Tibial nerve (tissue), 4 donors: ENCODE measurements around the gene PSMD13. TPM values are rescaled to one million over a fixed set of nuclear protein-coding genes. Genes with fewer than 3 reads are reported as not detected.
A peak's percentile ranks its signal among the peaks of the same experiment; 100 is the strongest.

Experiments used
- DNase-seq, 2 donors: peaks; one replicate each; pipeline ENCODE4 v3.0.0-alpha.2; 2019; ENCODE audit warnings: low spot score in 2 of 2
- H3K27ac ChIP-seq, 4 donors: fragments of 200-600 bp; sonication (generic) in 3 of 4; one replicate each; pipeline ENCODE4 v1.5.1; 2017 to 2019; ENCODE audit warnings: mild to moderate bottlenecking in 1 of 4
- H3K27me3 ChIP-seq, 2 donors: fragments of 200-600 bp; sonication (generic) in 1 of 2; one replicate each; pipeline versions ENCODE4 v1.5.1 to v1.6.0; 2017 to 2019
- H3K36me3 ChIP-seq, 3 donors: fragments of 200-600 bp; sonication (generic); one replicate each; pipeline ENCODE4 v1.5.1; 2018 to 2019
- H3K4me1 ChIP-seq, 4 donors: fragments of 200-600 bp; sonication (generic) in 3 of 4; one replicate each; pipeline ENCODE4 v1.5.1; 2017 to 2019
- H3K4me3 ChIP-seq, 4 donors: fragments of 200-600 bp; sonication (generic) in 3 of 4; one replicate each; pipeline ENCODE4 v1.5.1; 2017 to 2019; ENCODE audit warnings: mild to moderate bottlenecking in 1 of 4, moderate library complexity in 1 of 4
- H3K9me3 ChIP-seq, 4 donors: fragments of 200-600 bp; sonication (generic) in 3 of 4; one replicate each; pipeline ENCODE4 v1.5.1; 2017 to 2019
- EP300 ChIP-seq, 2 donors: sonication (generic); formaldehyde crosslinking; IDR thresholded peaks; one replicate each; pipeline ENCODE4 v1.6.1; 2017; ENCODE audit warnings: antibody characterized with exemption in 2 of 2, mild to moderate bottlenecking in 1 of 2
- POLR2A ChIP-seq, 2 donors: fragments of 450-650 bp; IDR thresholded peaks; one replicate each; pipeline ENCODE4 v1.6.1; 2017; ENCODE audit warnings: antibody characterized with exemption in 2 of 2, mild to moderate bottlenecking in 2 of 2, moderate library complexity in 2 of 2
- WGBS, 2 donors: methylation state at CpG; one replicate each; pipeline ENCODE4 v1.1.5; 2018; 5-methylcytosine and 5-hydroxymethylcytosine counted together
- total RNA-seq, 4 donors: library from RNA; depleted of rRNA; stranded (reverse); fragments of >200 nt; gene quantifications; one replicate each; pipeline ENCODE4 v1.1.0, GENCODE V29; 2016
- TF ChIP-seq, protein P1 (sequence below), 5 experiments: fragments of 200-600 bp in 3 of 5; fragments of 450-650 bp in 2 of 5; sonication (generic) in 3 of 5; IDR thresholded peaks; one replicate each; pipeline ENCODE4 v1.5.1; 2016 to 2019; ENCODE audit warnings: antibody characterized with exemption in 5 of 5, mild to moderate bottlenecking in 3 of 5, moderate library complexity in 2 of 5

The PSMD13 gene
- total RNA-seq, 4 donors from 2014 or later: 72.0 to 136 (median 120) TPM

DNA sequence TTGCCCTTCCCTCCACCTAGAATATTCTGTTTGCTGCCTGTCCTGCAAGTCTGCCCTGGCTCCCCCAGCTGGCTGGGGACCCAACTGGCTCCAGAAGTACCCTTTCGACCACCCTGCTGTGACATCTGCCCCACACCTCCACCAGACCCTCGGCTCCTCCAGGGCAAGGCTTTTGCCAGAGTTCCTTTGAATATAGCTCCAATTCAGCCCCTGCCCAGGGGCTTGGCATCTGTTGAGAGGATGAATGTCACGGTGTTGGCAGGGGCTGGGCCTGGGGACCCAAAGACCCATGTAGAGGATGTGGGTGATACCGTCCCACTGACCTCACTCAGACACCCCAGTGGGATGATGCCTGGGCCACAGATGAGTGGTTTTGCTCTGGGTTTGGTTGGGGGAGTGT lies 45.4 kb downstream of the PSMD13 start:
- Histone ChIP-seq H3K4me3 (no peak overlapping the region), H3K36me3 (no peaks in the 10 kb centered on the region), H3K4me1 (peaks cover 0 to 30% (median 24%) of the 10 kb centered on the region in 4 donors), H3K9me3 (no peaks in the 10 kb centered on the region), H3K27ac (peak overlapping the region in 1 of 4 donors; percentile 10), H3K27me3 (peaks cover 4 to 81% of the 10 kb centered on the region in 2 donors)
- WGBS, 2 donors: 60 to 61% methylated on average over 4 of the region's 4 CpGs
- TF ChIP-seq, protein P1, sequence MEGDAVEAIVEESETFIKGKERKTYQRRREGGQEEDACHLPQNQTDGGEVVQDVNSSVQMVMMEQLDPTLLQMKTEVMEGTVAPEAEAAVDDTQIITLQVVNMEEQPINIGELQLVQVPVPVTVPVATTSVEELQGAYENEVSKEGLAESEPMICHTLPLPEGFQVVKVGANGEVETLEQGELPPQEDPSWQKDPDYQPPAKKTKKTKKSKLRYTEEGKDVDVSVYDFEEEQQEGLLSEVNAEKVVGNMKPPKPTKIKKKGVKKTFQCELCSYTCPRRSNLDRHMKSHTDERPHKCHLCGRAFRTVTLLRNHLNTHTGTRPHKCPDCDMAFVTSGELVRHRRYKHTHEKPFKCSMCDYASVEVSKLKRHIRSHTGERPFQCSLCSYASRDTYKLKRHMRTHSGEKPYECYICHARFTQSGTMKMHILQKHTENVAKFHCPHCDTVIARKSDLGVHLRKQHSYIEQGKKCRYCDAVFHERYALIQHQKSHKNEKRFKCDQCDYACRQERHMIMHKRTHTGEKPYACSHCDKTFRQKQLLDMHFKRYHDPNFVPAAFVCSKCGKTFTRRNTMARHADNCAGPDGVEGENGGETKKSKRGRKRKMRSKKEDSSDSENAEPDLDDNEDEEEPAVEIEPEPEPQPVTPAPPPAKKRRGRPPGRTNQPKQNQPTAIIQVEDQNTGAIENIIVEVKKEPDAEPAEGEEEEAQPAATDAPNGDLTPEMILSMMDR (IDR thresholded peaks at IDR 0.05): no peak
- no peak for TF ChIP-seq POLR2A (IDR thresholded peaks at IDR 0.05)
- no peak for TF ChIP-seq EP300 (IDR thresholded peaks at IDR 0.05)
- DNase-seq: peak in 1 of 2 donors; percentile 3

DNA sequence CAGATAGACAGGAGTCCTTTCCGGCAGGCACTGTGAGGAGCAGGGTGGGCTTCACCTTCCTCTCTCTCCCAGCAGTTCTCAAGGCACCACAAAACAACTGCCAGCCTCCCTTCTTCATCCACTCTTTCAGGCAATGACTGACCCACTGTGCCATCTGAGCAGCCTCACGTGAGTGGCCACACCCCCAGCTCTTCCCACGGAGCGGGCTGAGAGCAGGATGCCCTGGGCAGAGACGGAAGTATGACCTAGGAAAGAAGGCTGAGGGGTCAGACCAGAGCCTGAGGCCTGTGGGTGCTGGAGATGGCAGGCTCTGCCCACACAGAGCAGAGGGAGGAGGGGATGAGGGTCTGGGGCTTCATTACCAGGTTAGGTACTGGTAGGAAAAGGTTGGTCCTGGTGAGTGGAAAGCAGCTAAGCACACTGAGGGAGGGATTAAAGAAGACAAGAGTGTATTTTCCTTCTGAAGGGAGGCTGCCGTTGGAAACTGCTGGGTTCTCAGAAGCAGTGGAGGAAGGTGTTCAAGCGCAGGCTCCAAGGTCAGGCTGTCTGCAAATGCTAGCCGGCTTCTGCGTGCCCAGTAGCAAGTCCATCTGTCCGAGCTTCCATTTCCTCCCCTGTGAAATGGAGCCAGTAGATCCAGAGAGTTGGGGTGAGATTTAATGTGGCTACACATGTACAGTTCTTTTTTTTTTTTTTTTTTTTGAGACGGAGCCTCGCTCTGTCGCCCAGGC lies 46.0 kb downstream of the PSMD13 start:
- Histone ChIP-seq H3K9me3 (no peaks in the 10 kb centered on the region), H3K27me3 (peaks cover 4 to 79% of the 10 kb centered on the region in 2 donors), H3K4me1 (peaks cover 0 to 31% (median 25%) of the 10 kb centered on the region in 4 donors), H3K27ac (peak overlapping the region in 1 of 4 donors; percentile 10), H3K4me3 (no peak overlapping the region), H3K36me3 (no peaks in the 10 kb centered on the region)
- TF ChIP-seq, protein P1 (IDR thresholded peaks at IDR 0.05): no peak
- TF ChIP-seq EP300 (IDR thresholded peaks at IDR 0.05) (no peak), POLR2A (IDR thresholded peaks at IDR 0.05) (no peak)
- DNase-seq: no peak
- WGBS, 2 donors: 54 to 60% methylated on average over 13 of the region's 13 CpGs

DNA sequence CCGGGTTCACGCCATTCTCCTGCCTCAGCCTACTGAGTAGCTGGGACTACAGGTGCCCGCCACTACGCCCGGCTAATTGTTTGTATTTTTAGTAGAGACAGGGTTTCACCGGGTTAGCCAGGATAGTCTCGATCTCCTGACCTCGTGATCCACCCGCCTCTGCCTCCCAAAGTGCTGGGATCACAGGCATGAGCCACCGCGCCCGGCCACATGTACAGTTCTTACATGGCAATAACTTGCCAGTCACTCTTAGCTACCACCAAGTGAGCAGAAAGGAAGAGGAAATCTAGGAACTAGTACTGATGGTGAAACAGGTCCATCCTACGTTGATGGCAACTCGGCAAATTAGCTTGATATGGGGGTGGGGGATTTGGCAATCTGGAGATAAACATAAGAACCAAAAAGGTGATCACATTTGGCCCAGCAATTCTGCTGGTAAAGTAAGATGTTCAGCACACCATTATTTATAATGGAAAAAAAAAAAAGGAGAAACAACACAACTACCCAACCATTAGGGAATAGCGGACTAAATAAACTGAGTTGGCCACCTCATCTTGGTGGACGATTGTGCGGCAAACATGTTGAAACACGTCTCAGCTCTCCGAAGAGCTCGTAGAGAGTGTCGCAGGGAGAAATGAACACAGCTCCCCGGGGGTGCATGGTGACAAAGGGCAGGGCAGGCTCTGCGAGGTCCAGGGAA lies 46.8 kb downstream of the PSMD13 start:
- H3K4me1 ChIP-seq: peaks cover 0 to 39% (median 31%) of the 10 kb centered on the region in 4 donors
- H3K27ac ChIP-seq: no peak overlapping the region
- peak in 1 of 2 donors; percentile 2 for DNase-seq
- H3K9me3 ChIP-seq: no peaks in the 10 kb centered on the region
- H3K36me3 ChIP-seq: no peaks in the 10 kb centered on the region
- H3K4me3 ChIP-seq: no peak overlapping the region
- TF ChIP-seq, protein P1 (IDR thresholded peaks at IDR 0.05): no peak
- TF ChIP-seq EP300 (IDR thresholded peaks at IDR 0.05) (no peak), POLR2A (IDR thresholded peaks at IDR 0.05) (no peak)
- 85 to 86% methylated on average over 23 of the region's 23 CpGs for WGBS, 2 donors
- H3K27me3 ChIP-seq: peaks cover 4 to 71% of the 10 kb centered on the region in 2 donors

DNA sequence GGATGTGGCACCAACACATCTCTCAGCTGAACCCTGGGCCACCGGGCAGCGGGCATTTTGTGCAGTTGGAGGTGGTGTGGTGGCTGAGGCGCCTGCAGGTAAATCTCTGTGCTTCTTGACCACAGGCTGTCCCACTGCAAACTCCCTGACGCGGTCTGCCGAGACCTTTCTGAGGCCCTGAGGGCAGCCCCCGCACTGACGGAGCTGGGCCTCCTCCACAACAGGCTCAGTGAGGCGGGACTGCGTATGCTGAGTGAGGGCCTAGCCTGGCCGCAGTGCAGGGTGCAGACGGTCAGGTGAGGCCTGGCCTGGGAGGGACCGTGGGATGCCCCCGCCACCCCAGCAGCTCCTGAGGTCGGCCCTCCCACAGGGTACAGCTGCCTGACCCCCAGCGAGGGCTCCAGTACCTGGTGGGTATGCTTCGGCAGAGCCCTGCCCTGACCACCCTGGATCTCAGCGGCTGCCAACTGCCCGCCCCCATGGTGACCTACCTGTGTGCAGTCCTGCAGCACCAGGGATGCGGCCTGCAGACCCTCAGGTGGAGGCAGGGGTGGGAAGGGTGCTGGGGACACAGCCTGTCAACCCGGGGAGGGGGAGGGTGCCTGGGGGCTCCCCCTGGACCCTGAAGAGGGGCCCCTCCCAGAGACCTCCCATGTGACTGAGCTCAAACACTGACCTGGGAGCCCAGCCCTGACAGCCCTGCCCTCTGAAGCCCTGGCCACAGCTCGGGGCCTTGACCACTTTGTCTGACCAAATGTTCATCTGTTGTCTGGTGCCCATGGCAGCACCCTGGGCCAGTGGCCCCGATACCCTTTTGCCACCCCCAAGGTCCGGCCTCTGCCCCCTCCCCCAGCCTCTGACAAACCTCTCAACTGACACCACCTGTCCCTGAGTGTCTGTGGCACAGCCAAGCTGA lies 47.6 kb downstream of the PSMD13 start:
- Histone ChIP-seq H3K27ac (no peak overlapping the region), H3K4me3 (no peak overlapping the region), H3K36me3 (no peaks in the 10 kb centered on the region), H3K9me3 (no peaks in the 10 kb centered on the region), H3K4me1 (peaks cover 0 to 36% (median 27%) of the 10 kb centered on the region in 4 donors), H3K27me3 (peaks cover 4 to 65% of the 10 kb centered on the region in 2 donors)
- TF ChIP-seq POLR2A (IDR thresholded peaks at IDR 0.05) (no peak), EP300 (IDR thresholded peaks at IDR 0.05) (no peak)
- DNase-seq: no peak
- 80 to 81% methylated on average over 21 to 24 of the region's 24 CpGs for WGBS, 2 donors
